GM12872 (cell line): ENCODE data around the gene DMKN.
A peak's percentile ranks its signal among the peaks of the same experiment; 100 is the strongest.

ENCODE experiments used
- TF ChIP-seq, protein P1 (sequence below): IDR thresholded peaks from 3 replicates; pipeline ENCODE4 v1.5.1; 2011; ENCODE audit warnings: low read depth, mild to moderate bottlenecking, low read length, moderate library complexity; ENCODE audit not compliant: insufficient read depth

The DMKN gene

GRCh38 chr19:35509861-35510625, 3.4 kb downstream of the DMKN start:
- TF ChIP-seq, protein P1, sequence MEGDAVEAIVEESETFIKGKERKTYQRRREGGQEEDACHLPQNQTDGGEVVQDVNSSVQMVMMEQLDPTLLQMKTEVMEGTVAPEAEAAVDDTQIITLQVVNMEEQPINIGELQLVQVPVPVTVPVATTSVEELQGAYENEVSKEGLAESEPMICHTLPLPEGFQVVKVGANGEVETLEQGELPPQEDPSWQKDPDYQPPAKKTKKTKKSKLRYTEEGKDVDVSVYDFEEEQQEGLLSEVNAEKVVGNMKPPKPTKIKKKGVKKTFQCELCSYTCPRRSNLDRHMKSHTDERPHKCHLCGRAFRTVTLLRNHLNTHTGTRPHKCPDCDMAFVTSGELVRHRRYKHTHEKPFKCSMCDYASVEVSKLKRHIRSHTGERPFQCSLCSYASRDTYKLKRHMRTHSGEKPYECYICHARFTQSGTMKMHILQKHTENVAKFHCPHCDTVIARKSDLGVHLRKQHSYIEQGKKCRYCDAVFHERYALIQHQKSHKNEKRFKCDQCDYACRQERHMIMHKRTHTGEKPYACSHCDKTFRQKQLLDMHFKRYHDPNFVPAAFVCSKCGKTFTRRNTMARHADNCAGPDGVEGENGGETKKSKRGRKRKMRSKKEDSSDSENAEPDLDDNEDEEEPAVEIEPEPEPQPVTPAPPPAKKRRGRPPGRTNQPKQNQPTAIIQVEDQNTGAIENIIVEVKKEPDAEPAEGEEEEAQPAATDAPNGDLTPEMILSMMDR: peak; percentile 97

DNA sequence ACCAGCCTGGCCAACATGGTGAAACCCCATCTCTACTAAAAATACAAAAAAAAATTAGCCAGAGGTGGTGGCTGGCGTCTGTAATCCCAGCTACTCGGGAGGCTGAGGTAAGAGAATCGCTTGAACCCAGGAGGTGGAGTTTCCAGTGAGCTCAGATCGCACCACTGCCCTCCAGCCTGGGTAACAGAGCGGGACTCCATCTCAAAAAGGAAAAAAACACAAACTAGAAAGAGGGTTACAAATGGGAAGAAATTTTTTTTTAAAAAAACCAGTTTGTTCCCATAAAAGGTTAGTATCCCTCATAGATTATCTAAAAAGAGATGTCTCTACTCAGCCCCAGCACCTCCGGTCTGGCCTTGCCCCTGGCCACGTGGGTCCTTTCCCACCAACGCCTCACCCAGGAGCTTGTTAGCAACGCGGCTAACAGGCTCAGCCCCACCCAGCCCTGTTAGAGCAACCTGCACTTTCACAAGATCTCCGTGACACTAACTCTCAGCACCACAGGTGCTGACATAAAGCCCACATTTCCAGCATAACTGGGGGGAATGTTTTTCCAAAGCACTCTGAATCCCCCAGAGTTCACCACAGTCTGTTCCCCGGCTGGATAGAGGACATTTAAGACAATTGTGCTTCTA, 4.3 kb downstream of the DMKN start:
- TF ChIP-seq, protein P1: no peak

DNA sequence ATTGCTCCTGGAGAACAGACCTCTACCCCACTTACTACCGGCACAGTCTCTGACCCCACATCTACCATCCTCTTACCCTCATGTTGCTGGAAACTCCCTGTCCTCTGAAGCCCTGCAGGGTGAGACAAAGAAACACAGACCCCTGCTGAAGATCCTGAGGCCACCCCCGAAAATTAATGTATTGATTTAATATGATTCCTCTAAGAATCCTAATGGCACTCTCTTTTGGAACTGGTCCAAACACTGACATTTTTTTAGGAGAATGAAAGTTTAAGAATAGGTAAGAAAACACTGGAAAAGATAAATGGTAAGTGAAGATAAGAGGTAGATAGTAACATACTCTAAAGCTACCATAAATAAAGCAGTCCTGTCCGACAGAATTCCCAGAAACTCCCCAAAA, 5.3 kb downstream of the DMKN start:
- TF ChIP-seq, protein P1: no peak

GRCh38 chr19:35507561-35507960, 5.9 kb downstream of the DMKN start:
- TF ChIP-seq, protein P1: no peak

DNA sequence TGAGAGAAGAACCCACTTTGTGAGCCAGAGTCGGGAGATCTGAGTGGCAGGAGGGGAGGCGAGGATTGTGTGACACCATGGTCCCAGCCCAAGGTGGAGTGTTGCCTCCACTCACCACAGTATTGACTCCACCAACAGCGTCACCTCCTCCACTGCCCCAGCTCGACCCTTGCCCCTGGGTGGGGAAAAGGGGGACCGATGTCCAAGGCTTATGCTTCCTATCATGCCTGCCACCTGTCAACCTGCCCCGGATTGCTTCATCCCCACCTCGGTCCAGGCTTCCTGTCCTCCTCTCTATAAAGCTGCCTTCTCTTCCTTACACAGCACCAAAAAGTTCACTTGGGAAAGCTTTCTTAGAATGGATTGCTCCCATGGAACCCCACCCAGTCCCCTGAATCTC, 7.4 kb downstream of the DMKN start:
- TF ChIP-seq, protein P1: no peak

GRCh38 chr19:35502751-35503150, 10.7 kb downstream of the DMKN start:
- TF ChIP-seq, protein P1: no peak

DNA sequence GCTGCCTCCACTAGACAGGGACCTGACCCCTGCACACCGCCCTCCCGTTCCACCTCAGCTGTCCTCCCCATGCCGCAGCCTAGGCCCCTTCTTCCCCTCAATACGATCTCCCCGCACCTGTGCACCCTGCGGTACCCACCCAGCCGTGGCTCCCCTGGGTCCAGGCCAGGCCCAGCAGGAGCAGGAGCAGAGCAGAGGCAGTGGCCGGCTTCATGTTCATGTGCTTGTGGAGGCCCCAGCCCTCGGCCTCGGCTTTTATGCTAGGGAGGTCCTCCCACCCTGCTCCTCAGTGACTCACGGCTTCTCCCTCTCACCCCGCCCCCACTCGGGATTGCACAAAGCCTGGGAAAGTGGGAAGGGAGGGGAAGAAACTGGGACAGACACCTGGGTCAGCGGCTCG, 11.8 kb downstream of the DMKN start:
- TF ChIP-seq, protein P1: no peak
